T-helper 17 cell (primary cell): ENCODE data around the gene PARS2. TPM values are rescaled to one million over a fixed set of nuclear protein-coding genes. Genes with fewer than 3 reads are reported as not detected.
A peak's percentile ranks its signal among the peaks of the same experiment; 100 is the strongest.
"Not testable (repeated sequence)": the region's sequence is repeated elsewhere in the genome, so short reads cannot be mapped to it uniquely, and the experiment has no call there.

Experiments
- ATAC-seq: fragments of 150-1000 bp; cut with Tn5 transposase; 2 replicates; pipeline ENCODE4 v1.10.0; 2021; ENCODE audit warnings: mild to moderate bottlenecking, moderate library complexity
- DNase-seq, 3 donors: peaks; one replicate each; pipeline versions ENCODE4 v3.0.0 to v3.0.0-alpha.2; 2020 to 2021
- H3K9me3 ChIP-seq: one replicate; pipeline ENCODE4 v1.7.0; 2013; ENCODE audit warnings: low read length, mild to moderate bottlenecking; ENCODE audit not compliant: control insufficient read depth, poor library complexity, severe bottlenecking
- H3K27ac Mint-ChIP-seq: one replicate; pipeline ENCODE4 v1.8.0; 2022; ENCODE audit warnings: mild to moderate bottlenecking, moderate library complexity, mixed read lengths
- H3K27me3 Mint-ChIP-seq: one replicate; pipeline ENCODE4 v1.8.0; 2022; ENCODE audit warnings: mixed read lengths
- H3K36me3 Mint-ChIP-seq: one replicate; pipeline ENCODE4 v1.8.0; 2022; ENCODE audit warnings: low read depth, mixed read lengths
- H3K4me1 Mint-ChIP-seq: one replicate; pipeline ENCODE4 v1.8.0; 2022; ENCODE audit warnings: mild to moderate bottlenecking, mixed read lengths
- H3K4me3 Mint-ChIP-seq: one replicate; pipeline ENCODE4 v1.8.0; 2022; ENCODE audit warnings: mild to moderate bottlenecking, moderate library complexity, mixed read lengths
- total RNA-seq, 4 donors: library from RNA in 2 of 4; stranded (reverse) in 2 of 4; gene quantifications; one replicate each; pipeline ENCODE4 v1.2.3 and lab custom pipeline; 2022 to 2026

PARS2 gene
- total RNA-seq, 2 donors from 2014 or later, result 0.37 to 0.80 TPM

DNA sequence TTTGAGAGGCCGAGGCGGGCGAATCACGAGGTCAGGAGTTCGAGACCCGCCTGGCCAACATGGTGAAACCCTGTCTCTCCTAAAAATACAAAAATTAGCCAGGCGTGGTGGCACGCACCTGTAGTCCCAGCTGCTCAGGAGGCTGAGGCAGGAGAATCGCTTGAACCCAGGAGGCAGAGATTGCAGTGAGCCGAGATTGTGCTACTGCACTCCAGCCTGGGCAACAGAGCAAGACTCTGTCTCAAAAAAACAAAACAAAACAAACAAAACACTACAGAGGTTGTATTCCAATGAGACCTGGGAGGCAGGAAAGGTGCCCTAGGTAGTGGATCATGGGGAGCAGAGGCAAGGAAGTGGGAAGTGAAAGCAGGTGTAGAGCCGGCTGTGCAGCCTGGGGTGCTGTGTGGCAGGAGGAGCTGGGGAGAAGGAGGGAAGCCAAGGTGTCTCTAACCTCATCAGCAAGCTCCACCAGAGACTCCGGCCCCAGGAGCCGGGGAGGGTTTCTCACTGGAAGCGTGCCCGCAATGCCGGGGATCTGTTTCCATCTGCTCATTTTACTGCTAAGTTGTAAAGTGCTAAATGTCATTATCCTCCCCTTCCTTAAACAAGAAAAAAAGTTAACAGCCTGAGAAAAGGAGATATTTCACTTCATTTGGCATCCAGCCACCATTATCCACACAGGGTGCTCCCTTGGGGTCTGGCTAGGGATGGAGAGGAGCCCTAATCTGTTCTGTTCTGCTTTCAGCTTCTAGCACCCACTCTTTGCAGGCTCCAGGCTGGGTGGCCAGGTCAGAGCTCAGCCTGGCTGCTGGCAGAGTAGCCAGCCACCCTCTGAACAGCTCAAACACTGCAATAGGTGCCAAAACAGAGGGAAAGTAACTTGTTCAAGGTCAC is 11.8 kb upstream of the PARS2 start:
- not testable (repeated sequence) for H3K4me1 Mint-ChIP-seq, H3K4me3 Mint-ChIP-seq, DNase-seq, H3K27me3 Mint-ChIP-seq, H3K27ac Mint-ChIP-seq, ATAC-seq, H3K36me3 Mint-ChIP-seq, H3K9me3 ChIP-seq

GRCh38 chr1:54774820-54775498 is 10.6 kb upstream of the PARS2 start:
- Mint-ChIP-seq H3K36me3 (peaks cover 9% of the 10 kb centered on the region), H3K4me1 (peaks cover 6% of the 10 kb centered on the region), H3K4me3 (no peak overlapping the region), H3K27ac (no peak overlapping the region), H3K27me3 (no peaks in the 10 kb centered on the region)
- no peaks in the 10 kb centered on the region for H3K9me3 ChIP-seq
- no peak for DNase-seq
- no peak for ATAC-seq

DNA sequence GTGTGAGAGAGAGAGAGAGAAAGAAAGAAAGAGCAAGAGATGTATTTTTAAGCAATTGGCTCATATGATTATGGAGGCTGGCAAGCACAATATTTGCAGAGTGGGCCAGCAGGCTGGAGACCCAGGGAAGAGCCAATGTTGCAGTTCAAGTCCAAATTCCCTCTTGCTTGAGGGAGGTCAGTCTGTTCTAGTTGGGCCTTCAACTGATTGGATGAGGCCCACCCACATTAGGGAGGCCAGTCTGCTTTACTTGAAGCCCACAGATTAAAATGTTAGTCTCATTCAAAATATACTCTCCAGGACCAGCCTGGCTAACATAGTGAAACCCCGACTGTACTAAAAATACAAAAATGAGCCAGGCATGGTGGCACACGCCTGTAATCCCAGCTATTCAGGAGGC is 8.6 kb upstream of the PARS2 start:
- no peak overlapping the region for H3K4me3 Mint-ChIP-seq

DNA sequence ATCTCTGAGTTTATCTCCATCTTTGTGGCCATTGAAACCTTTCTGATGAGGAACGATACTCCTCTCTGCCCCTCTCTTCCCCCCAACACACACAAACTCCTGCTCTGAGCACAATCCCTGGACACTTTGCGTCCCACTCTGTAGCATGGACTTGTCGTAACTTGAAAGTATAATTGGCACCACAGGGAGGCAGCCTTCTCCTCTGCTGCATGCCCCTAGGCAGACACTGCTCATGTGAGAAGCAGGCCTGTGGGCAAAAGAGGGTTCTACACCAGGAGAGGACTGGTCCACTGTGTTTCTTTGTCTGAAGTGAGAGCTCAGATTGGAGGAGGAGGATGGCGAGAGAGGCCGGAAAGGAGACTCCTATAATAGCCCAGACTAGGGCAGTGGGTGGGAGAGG is 3.8 kb upstream of the PARS2 start:
- H3K4me3 Mint-ChIP-seq, result no peak overlapping the region
- peaks cover 2% of the 10 kb centered on the region for H3K36me3 Mint-ChIP-seq
- no peaks in the 10 kb centered on the region for H3K9me3 ChIP-seq
- peaks cover 16% of the 10 kb centered on the region for H3K4me1 Mint-ChIP-seq
- ATAC-seq (no peak), DNase-seq (no peak)
- H3K27me3 Mint-ChIP-seq, result no peaks in the 10 kb centered on the region
- no peak overlapping the region for H3K27ac Mint-ChIP-seq

More for the DNA sequence above, 8.6 kb upstream of the PARS2 start:
- Mint-ChIP-seq H3K27ac (no peak overlapping the region), H3K36me3 (peaks cover 2% of the 10 kb centered on the region), H3K4me1 (peaks cover 2% of the 10 kb centered on the region), H3K27me3 (no peaks in the 10 kb centered on the region)
- ATAC-seq (no peak), DNase-seq (no peak)
- H3K9me3 ChIP-seq, result no peaks in the 10 kb centered on the region

DNA sequence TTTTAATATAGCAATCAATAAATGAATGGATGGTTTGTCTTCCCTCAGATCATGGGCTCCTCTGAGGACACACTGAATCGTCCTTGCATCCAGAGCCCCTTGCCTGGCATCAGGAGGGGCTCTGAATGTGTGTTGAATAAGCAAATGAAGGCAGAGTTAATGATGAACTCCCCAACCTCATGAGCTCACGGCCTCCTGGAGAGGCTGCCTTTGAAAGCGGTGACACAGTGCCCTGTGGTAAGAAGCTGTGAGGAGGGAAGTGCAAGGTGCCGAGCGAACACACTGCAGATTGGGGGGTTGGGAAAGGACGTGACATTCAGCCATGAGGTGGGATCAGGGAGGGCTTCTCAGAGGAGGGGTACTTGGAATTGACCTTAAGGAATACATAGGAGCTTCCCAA is 3.2 kb upstream of the PARS2 start:
- Mint-ChIP-seq H3K36me3 (no peaks in the 10 kb centered on the region), H3K4me1 (peaks cover 17% of the 10 kb centered on the region), H3K27me3 (no peaks in the 10 kb centered on the region), H3K27ac (no peak overlapping the region), H3K4me3 (no peak overlapping the region)
- H3K9me3 ChIP-seq, result no peaks in the 10 kb centered on the region
- no peak for DNase-seq
- ATAC-seq, result no peak

GRCh38 chr1:54766726-54767125 is 2.4 kb upstream of the PARS2 start:
- Mint-ChIP-seq H3K4me3 (no peak overlapping the region), H3K4me1 (peaks cover 17% of the 10 kb centered on the region), H3K27ac (no peak overlapping the region), H3K27me3 (no peaks in the 10 kb centered on the region), H3K36me3 (no peaks in the 10 kb centered on the region)
- no peak for DNase-seq
- ATAC-seq, result no peak
- no peaks in the 10 kb centered on the region for H3K9me3 ChIP-seq

DNA sequence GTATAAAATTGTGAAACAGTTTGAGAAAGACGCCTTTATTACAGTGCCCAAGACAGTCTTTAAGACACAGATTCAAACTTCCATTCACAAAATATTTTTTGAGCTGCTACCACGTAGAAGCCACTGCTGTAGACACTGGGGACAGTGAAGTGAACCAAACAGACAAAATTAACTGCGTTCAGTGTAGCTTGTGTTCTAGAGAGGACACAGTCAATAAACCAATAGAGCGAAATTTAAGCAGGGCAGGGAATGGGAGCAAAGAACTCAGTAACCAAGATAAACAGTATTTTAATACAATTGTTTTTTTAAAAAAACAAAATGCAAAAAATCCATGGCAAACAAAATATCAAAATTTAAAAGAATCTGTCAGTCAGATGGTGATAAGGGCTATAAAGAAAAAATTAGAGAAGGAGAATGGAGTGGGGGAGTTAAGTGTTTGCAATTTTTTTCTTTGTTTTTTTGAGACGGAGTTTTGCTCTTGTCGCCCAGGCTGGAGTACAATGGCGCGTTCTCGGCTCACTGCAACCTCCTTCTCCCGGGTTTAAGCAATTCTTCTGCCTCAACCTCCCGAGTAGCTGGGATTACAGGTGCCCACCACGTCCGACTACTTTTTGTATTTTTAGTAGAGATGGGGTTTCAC is 719 bp upstream of the PARS2 start:
- ATAC-seq (peak; percentile 22), DNase-seq (no peak)
- Mint-ChIP-seq H3K4me1 (peaks cover 17% of the 10 kb centered on the region), H3K36me3 (peaks cover 2% of the 10 kb centered on the region), H3K4me3 (peak overlapping the region; percentile 97), H3K27me3 (no peaks in the 10 kb centered on the region), H3K27ac (peak overlapping the region; percentile 93)
- H3K9me3 ChIP-seq, result no peaks in the 10 kb centered on the region

- peak overlapping the region; percentile 93 for H3K27ac Mint-ChIP-seq
- H3K36me3 Mint-ChIP-seq, result peaks cover 2% of the 10 kb centered on the region
- DNase-seq (no peak), ATAC-seq (no peak)
- H3K27me3 Mint-ChIP-seq, result no peaks in the 10 kb centered on the region
- no peaks in the 10 kb centered on the region for H3K9me3 ChIP-seq
- peak overlapping the region; percentile 97 for H3K4me3 Mint-ChIP-seq
- peaks cover 17% of the 10 kb centered on the region for H3K4me1 Mint-ChIP-seq
Observed at GRCh38 chr1:54763816-54764132, 549 bp downstream of the PARS2 start.

GRCh38 chr1:54758678-54759348 is 5.5 kb downstream of the PARS2 start:
- ATAC-seq (no peak), DNase-seq (no peak)
- H3K4me3 Mint-ChIP-seq, result no peak overlapping the region
- no peaks in the 10 kb centered on the region for H3K27me3 Mint-ChIP-seq
- peaks cover 2% of the 10 kb centered on the region for H3K36me3 Mint-ChIP-seq
- H3K9me3 ChIP-seq, result no peaks in the 10 kb centered on the region
- no peak overlapping the region for H3K27ac Mint-ChIP-seq
- peaks cover 9% of the 10 kb centered on the region for H3K4me1 Mint-ChIP-seq

DNA sequence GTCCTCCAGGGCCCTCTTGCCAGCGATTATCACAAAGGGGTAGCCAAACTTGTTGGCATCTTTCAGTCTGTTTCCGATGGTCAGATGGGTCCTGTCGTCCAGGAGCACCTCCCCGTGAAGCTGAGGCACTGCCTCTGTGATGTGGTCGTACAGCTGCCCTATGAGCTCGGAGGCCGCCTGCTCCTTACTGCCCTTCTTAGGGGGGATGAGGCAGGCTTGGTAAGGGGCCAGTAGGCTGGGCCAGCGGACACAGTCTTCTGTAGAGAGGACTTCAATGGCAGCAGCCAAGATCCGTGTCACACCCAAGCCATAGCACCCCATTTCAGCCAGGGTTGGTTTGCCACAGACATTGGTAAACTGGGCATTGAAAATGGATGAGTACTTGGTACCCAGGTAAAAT is 6.5 kb downstream of the PARS2 start:
- Mint-ChIP-seq H3K4me3 (no peak overlapping the region), H3K36me3 (peaks cover 2% of the 10 kb centered on the region), H3K4me1 (peaks cover 2% of the 10 kb centered on the region), H3K27me3 (no peaks in the 10 kb centered on the region), H3K27ac (no peak overlapping the region)
- H3K9me3 ChIP-seq, result no peaks in the 10 kb centered on the region
- DNase-seq (no peak), ATAC-seq (no peak)

DNA sequence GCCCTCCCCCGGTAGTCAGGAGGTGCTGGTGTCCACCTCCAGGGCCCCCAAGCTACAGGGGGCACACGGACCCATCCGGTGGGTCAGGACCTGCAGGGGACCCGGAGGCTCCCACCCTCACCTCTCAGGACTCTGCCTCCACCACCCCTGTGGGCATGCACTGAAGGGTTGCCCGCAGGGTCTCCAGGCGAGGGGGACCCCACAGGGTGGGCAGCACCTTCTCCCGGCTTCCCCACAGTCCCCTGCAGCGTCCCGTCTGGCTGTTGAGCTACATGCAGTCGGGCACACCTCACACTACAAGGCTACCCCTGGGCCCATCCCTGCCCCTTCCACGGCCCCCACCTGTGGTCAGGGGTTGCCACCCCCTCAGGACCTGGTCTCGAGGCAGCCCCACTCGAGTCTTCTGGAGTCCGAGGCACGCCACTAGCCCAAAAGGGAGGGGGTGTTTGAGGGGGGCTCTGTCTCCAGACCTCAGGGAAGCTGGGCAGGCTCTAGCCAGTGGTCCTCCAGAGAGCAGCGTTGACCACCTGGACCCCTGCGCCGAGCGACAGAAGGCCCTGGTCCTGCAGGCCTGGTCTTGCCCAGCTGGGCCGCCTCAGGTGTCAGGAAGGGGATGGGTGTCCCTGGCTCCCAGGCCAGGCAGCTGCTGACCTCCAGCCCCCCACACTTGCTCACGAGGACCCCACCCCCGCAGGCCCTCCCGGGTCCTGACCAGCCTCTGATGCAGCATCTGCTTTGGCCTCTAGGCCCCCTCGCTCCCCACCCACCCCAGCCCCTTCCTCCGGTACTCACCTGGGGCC is 9.6 kb downstream of the PARS2 start:
- Mint-ChIP-seq H3K4me3 (no peak overlapping the region), H3K4me1 (peaks cover 2% of the 10 kb centered on the region), H3K27me3 (no peaks in the 10 kb centered on the region), H3K27ac (no peak overlapping the region), H3K36me3 (no peaks in the 10 kb centered on the region)
- no peaks in the 10 kb centered on the region for H3K9me3 ChIP-seq
- DNase-seq, result no peak
- ATAC-seq, result no peak

- no peak overlapping the region for H3K4me3 Mint-ChIP-seq
- H3K4me1 Mint-ChIP-seq, result peaks cover 2% of the 10 kb centered on the region
- no peaks in the 10 kb centered on the region for H3K36me3 Mint-ChIP-seq
- DNase-seq (no peak), ATAC-seq (no peak)
- H3K9me3 ChIP-seq, result no peaks in the 10 kb centered on the region
- H3K27ac Mint-ChIP-seq, result no peak overlapping the region
- H3K27me3 Mint-ChIP-seq, result no peaks in the 10 kb centered on the region
Observed at GRCh38 chr1:54754045-54754444, 10.3 kb downstream of the PARS2 start.
